Psoas muscle (tissue), 8 donors: ENCODE data around the gene MAB21L3. TPM values are rescaled to one million over a fixed set of nuclear protein-coding genes. Genes with fewer than 3 reads are reported as not detected.

Source experiments
- ATAC-seq, 4 donors: fragments of 200-7000 bp; cut with Tn5 transposase; one replicate each; pipeline ENCODE4 v1.9.1; 2020; ENCODE audit warnings: moderate library complexity in 3 of 4, mild to moderate bottlenecking in 2 of 4
- DNase-seq, 2 donors: peaks; one replicate each; pipeline ENCODE4 v3.0.0-alpha.2; 2020
- H3K27ac ChIP-seq: fragments of 200-600 bp; one replicate; pipeline ENCODE4 v1.8.0; 2022
- H3K27me3 ChIP-seq, 3 donors: fragments of 200-600 bp in 1 of 3; one replicate each; pipeline versions ENCODE4 v1.6.1 to v1.8.0; 2013 to 2022; ENCODE audit warnings: low read length in 2 of 3, mild to moderate bottlenecking in 2 of 3, moderate library complexity in 1 of 3; ENCODE audit not compliant: insufficient read depth in 3 of 3
- H3K36me3 ChIP-seq, 2 donors: fragments of 200-600 bp in 1 of 2; one replicate each; pipeline versions ENCODE4 v1.6.1 to v1.8.0; 2013 to 2022; ENCODE audit warnings: low read depth in 1 of 2, mild to moderate bottlenecking in 1 of 2, moderate library complexity in 1 of 2; ENCODE audit not compliant: insufficient read depth in 1 of 2
- H3K4me1 ChIP-seq: fragments of 200-600 bp; one replicate; pipeline ENCODE4 v1.8.0; 2022
- H3K4me3 ChIP-seq: fragments of 200-600 bp; one replicate; pipeline ENCODE4 v1.8.0; 2022; ENCODE audit warnings: mild to moderate bottlenecking
- H3K9me3 ChIP-seq: fragments of 200-600 bp; one replicate; pipeline ENCODE4 v1.8.0; 2022
- CTCF ChIP-seq: fragments of 200-600 bp; IDR thresholded peaks from one replicate; pipeline ENCODE4 v1.8.0; 2022; ENCODE audit warnings: antibody characterized with exemption
- WGBS, 3 donors: extraction: QIAGEN DNeasy Blood & Tissue Kit; methylation state at CpG; one replicate each; pipeline versions ENCODE4 v1.1.6 to v1.1.7; 2013; 5-methylcytosine and 5-hydroxymethylcytosine counted together
- intact Hi-C, 2 donors: fragments of 100-400 bp; cut with DNase I; formaldehyde crosslinking; loops; one replicate each; pipeline versions ENCODE4 v1.11.0 to v1.14.2; 2022
- polyA plus RNA-seq, 3 donors: library from polyadenylated mRNA; stranded (reverse); fragments of 200-250 nt; gene quantifications; one replicate each; pipeline ENCODE4 v1.2.3, GENCODE V29; 2013
- total RNA-seq, 4 donors: library from RNA; stranded (reverse); fragmentation: NEBNext Ultra II Directional in 2 of 4; extraction: Animal tissue kit (Norgen Biotek cat#: 25700) in 2 of 4; gene quantifications; one replicate each; pipeline versions ENCODE4 v1.2.1 to v1.2.4, GENCODE V29; 2021 to 2023
- donor health status: healthy with polysubstance abuse.
- donor health status: DM: no; HTN: no; CAD: no; lungs with moderate emphysema.
- donor health status: Bipolar disorder and iron deficiency.
- donor health status: healthy.
- donor health status: DM: yes; HTN: yes; CAD: no.
- donor health status: DM: no; HTN: no; CAD: no.
- donor health status: DM: no; HTN: no; CAD: no.
- donor health status: DM: yes; HTN: yes; CAD: no.

The MAB21L3 gene
- total and polyA plus RNA-seq, 7 donors: 0.04 TPM; not detected in 6

DNA sequence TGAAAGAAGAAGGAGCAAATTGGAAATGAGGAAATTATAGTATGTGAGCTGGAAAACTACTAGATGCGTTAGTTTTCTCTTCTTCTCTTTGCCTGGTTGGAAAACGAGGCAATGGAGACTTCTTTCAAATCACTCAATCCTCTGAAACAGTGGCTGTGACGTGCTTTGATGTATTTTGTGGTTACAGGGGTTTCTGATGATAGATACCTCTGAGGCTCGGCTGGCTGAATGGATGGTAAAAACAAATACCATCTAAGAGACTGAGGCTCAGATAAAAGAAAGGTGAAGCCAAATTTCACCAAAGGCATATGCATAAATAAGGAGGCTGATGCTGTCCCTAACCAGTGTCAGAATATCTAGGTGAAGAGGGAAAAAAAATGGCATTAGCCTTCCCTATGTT is 15.1 kb downstream of the MAB21L3 start:
- Histone ChIP-seq H3K27ac (no peak overlapping the region), H3K36me3 (no peaks in the 10 kb centered on the region), H3K4me3 (no peak overlapping the region), H3K4me1 (no peaks in the 10 kb centered on the region), H3K9me3 (no peaks in the 10 kb centered on the region), H3K27me3 (peaks cover 0 to 3% (median 2%) of the 10 kb centered on the region in 3 donors)
- TF ChIP-seq CTCF: no peak
- ATAC-seq: no peak
- intact Hi-C loops: no loop called here
- DNase-seq: no peak
- 56 to 63% (median 59%) methylated on average over 4 of the region's 4 CpGs for WGBS, 3 donors

GRCh38 chr1:116127123-116127847 is 16.1 kb downstream of the MAB21L3 start:
- peaks cover 0 to 3% (median 2%) of the 10 kb centered on the region in 3 donors for H3K27me3 ChIP-seq
- WGBS, 3 donors: 81 to 84% (median 83%) methylated on average over 13 of the region's 13 CpGs
- H3K4me3 ChIP-seq: no peak overlapping the region
- no peak for DNase-seq
- no peaks in the 10 kb centered on the region for H3K9me3 ChIP-seq
- no peaks in the 10 kb centered on the region for H3K4me1 ChIP-seq
- ATAC-seq: no peak
- intact Hi-C loops: no loop called here
- TF ChIP-seq CTCF: no peak
- no peak overlapping the region for H3K27ac ChIP-seq
- no peaks in the 10 kb centered on the region for H3K36me3 ChIP-seq

DNA sequence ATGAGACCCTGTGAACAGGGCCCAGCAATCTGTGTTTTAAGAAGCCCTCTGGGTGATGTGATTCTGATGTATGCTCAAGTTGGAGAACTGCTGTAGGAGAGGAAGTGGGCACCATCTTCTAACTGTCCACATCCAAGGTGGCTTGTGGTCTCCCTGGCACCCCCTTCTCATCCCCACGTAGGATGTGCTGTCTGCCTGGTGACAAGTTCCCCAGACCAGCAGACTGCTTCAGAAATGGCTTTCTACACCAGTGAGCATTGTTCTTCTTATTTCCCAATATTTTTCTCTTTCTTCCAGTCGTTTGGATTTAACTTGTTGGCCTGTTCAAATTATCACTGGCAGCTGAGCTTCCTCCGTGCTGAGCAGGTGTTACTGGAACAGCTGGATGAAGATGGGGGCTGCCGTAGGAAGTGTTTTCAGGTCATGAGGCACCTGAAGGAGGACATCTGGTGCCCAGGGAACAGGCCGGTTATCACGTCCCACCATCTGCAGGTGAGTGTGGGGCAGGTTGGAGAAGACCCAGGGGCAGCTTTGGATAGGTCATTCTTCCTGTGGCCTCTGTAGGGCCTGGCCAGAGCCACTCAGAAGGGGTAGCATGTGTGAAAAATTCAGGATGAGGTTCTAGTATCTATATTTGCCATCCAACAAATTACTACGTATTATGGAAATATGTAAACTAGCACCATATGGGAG is 16.8 kb downstream of the MAB21L3 start:
- Histone ChIP-seq H3K4me1 (no peaks in the 10 kb centered on the region), H3K36me3 (no peaks in the 10 kb centered on the region), H3K4me3 (no peak overlapping the region), H3K27ac (no peak overlapping the region), H3K27me3 (peaks cover 0 to 3% (median under 1%) of the 10 kb centered on the region in 3 donors), H3K9me3 (no peaks in the 10 kb centered on the region)
- DNase-seq (no peak), ATAC-seq (no peak)
- no peak for TF ChIP-seq CTCF
- WGBS, 3 donors: 63 to 71% (median 69%) methylated on average over 7 of the region's 7 CpGs
- intact Hi-C loops: no loop called here

GRCh38 chr1:116128664-116129063 is 17.5 kb downstream of the MAB21L3 start:
- ATAC-seq (no peak), DNase-seq (no peak)
- WGBS, 3 donors: 86 to 94% (median 89%) methylated on average over 3 of the region's 3 CpGs
- Histone ChIP-seq H3K27ac (no peak overlapping the region), H3K36me3 (no peaks in the 10 kb centered on the region), H3K27me3 (peaks cover 0 to 3% (median 0%) of the 10 kb centered on the region in 3 donors), H3K9me3 (no peaks in the 10 kb centered on the region), H3K4me3 (no peak overlapping the region), H3K4me1 (no peaks in the 10 kb centered on the region)
- TF ChIP-seq CTCF: no peak
- intact Hi-C loops: no loop called here
